Measurements from ENCODE around the gene GFPT2. TPM values are rescaled to one million over a fixed set of nuclear protein-coding genes. Genes with fewer than 3 reads are reported as not detected.

GFPT2 gene
- total and polyA plus RNA-seq, 9 of the 15 experiments (the other 6 are each of a cell fraction or from before 2014, with no cell fraction given): 0.07 to 0.14 (median 0.08) TPM; not detected in 6

DNA sequence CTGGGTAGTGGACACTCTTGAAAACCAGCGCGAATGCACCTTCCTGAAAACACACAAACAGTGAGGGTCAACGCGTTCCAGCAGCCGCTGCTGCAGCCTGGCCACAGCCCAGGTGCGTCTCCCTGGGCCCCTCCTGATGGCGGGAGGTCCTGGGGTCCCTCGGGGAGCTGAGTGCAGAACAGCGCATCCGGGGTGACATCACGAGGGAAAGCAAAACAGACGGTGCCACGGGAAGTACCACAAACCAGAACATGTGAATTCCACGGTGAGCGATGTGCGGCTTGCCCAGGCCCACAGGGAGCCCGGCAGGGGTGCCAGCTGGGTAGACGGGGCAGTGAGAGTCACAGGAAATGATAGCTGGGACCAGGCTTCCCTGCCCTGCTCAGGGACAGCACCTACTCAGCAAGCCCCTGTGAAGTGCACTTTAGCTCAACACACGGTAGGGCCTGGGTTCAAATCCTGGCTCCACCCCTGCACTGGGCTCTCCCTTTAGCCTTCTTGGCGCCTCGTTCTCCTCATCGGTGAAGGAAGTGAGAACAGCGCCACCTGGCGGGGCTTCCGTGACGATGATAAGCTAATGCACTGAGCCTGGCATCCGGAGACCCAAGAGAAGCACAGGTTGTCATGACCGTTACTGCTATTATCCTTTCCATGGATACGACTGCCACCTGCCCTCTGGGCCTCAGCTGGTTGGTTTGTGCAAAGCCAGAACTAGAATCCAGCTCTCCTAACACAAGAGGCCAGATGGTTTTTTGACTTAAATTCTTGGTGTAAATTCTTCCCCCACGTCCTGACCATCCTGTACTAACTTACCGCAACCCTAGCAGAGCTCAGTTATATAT is 24.6 kb downstream of the GFPT2 start (continued):
- peak; percentile 17; the same call in 1 of the 2 replicates for TF ChIP-seq STAG1 (CRISPR knock-in tag; IDR thresholded peaks at IDR 0.05; ENCODE audit: borderline replicate concordance)
- TF ChIP-seq GABPB1 (CRISPR knock-in tag; IDR thresholded peaks at IDR 0.05): 0 out of 2 replicates have a peak, but pooled peaks have one; percentile 52
- TF ChIP-seq ZFP36 (IDR thresholded peaks at IDR 0.05; ENCODE audit: low read depth, low read length, partially characterized antibody): peak; percentile 50
- TF ChIP-seq, protein P1, sequence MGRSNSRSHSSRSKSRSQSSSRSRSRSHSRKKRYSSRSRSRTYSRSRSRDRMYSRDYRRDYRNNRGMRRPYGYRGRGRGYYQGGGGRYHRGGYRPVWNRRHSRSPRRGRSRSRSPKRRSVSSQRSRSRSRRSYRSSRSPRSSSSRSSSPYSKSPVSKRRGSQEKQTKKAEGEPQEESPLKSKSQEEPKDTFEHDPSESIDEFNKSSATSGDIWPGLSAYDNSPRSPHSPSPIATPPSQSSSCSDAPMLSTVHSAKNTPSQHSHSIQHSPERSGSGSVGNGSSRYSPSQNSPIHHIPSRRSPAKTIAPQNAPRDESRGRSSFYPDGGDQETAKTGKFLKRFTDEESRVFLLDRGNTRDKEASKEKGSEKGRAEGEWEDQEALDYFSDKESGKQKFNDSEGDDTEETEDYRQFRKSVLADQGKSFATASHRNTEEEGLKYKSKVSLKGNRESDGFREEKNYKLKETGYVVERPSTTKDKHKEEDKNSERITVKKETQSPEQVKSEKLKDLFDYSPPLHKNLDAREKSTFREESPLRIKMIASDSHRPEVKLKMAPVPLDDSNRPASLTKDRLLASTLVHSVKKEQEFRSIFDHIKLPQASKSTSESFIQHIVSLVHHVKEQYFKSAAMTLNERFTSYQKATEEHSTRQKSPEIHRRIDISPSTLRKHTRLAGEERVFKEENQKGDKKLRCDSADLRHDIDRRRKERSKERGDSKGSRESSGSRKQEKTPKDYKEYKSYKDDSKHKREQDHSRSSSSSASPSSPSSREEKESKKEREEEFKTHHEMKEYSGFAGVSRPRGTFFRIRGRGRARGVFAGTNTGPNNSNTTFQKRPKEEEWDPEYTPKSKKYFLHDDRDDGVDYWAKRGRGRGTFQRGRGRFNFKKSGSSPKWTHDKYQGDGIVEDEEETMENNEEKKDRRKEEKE (IDR thresholded peaks at IDR 0.05; ENCODE audit: borderline replicate concordance in 1 of 2, control insufficient read depth in 1 of 2, low read depth in 2 of 2, low read length in 1 of 2): no peak
- TF ChIP-seq, protein P2, sequence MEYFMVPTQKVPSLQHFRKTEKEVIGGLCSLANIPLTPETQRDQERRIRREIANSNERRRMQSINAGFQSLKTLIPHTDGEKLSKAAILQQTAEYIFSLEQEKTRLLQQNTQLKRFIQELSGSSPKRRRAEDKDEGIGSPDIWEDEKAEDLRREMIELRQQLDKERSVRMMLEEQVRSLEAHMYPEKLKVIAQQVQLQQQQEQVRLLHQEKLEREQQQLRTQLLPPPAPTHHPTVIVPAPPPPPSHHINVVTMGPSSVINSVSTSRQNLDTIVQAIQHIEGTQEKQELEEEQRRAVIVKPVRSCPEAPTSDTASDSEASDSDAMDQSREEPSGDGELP (CRISPR knock-in tag; IDR thresholded peaks at IDR 0.05; ENCODE audit: borderline replicate concordance): peak; percentile 50; the same call in 1 of the 2 replicates

Measured in K562 (cell line).